Pancreas (tissue), 10 donors: ENCODE data around the gene PATL2. TPM values are rescaled to one million over a fixed set of nuclear protein-coding genes. Genes with fewer than 3 reads are reported as not detected.
"Not testable (repeated sequence)": the region's sequence is repeated elsewhere in the genome, so short reads cannot be mapped to it uniquely, and the experiment has no call there.

Source experiments
- ATAC-seq, 4 donors: fragments of 200-7000 bp; cut with Tn5 transposase; one replicate each; pipeline versions ENCODE4 v1.8.0 to v1.9.1; 2020; ENCODE audit warnings: mild to moderate bottlenecking in 4 of 4, moderate library complexity in 4 of 4
- DNase-seq, 6 donors: peaks; one replicate each; pipeline ENCODE4 v3.0.0-alpha.2; 2020
- FAIRE-seq: peaks from 2 replicates; lab custom pipeline; 2012; peaks lifted over from hg19 to GRCh38; lab: Jason Lieb, UNC
- H3K27ac ChIP-seq, 4 donors: fragments of 200-600 bp; sonication (generic); 1 replicate in 3 of 4; 2 replicates in 1 of 4; pipeline versions ENCODE4 v1.5.0 to v1.8.0; 2020
- H3K27me3 ChIP-seq, 4 donors: fragments of 200-600 bp; one replicate each; pipeline ENCODE4 v1.8.0; 2021
- H3K36me3 ChIP-seq, 3 donors: fragments of 200-600 bp; sonication (generic) in 1 of 3; one replicate each; pipeline versions ENCODE4 v1.5.0 to v1.8.0; 2020 to 2021
- H3K4me1 ChIP-seq, 3 donors: fragments of 200-600 bp; one replicate each; pipeline ENCODE4 v1.8.0; 2021
- H3K4me3 ChIP-seq, 4 donors: fragments of 200-600 bp; sonication (generic) in 2 of 4; one replicate each; pipeline versions ENCODE4 v1.5.0 to v1.8.0; 2020 to 2021
- H3K9me3 ChIP-seq, 4 donors: fragments of 200-600 bp; one replicate each; pipeline ENCODE4 v1.8.0; 2021
- CTCF ChIP-seq, 4 donors: fragments of 200-600 bp; sonication (generic) in 3 of 4; IDR thresholded peaks; one replicate each; pipeline versions ENCODE4 v1.5.0 to v1.8.0; 2021; ENCODE audit warnings: antibody characterized with exemption in 4 of 4
- WGBS, 2 donors: extraction: QIAGEN DNeasy Blood & Tissue Kit; methylation state at CpG; one replicate each; pipeline ENCODE4 v1.1.7; 2013; 5-methylcytosine and 5-hydroxymethylcytosine counted together
- intact Hi-C, 3 donors: fragments of 100-400 bp; cut with DNase I; formaldehyde crosslinking; loops; one replicate each; pipeline versions ENCODE4 v1.11.1 to v1.14.2; 2022
- polyA plus RNA-seq, 2 donors: library from polyadenylated mRNA; stranded (reverse); fragments of 200-250 nt; gene quantifications; one replicate each; pipeline ENCODE4 v1.2.3, GENCODE V29; 2013
- total RNA-seq, 6 donors: library from RNA; stranded (reverse); fragmentation: NEBNext Ultra II Directional in 4 of 6; extraction: Animal tissue kit (Norgen Biotek cat#: 25700) in 4 of 6; gene quantifications; one replicate each; pipeline versions ENCODE4 v1.2.1 to v1.2.4, GENCODE V29; 2021 to 2023
- donor health status: healthy with polysubstance abuse.
- donor health status: DM: no; HTN: no; CAD: no; lungs with moderate emphysema.
- donor health status: DM: no; HTN: no; CAD: no.
- donor health status: control.
- donor health status: control.
- donor health status: Bipolar disorder and iron deficiency.
- donor health status: DM: yes; HTN: yes; CAD: no.
- donor health status: DM: no; HTN: no; CAD: no.
- donor health status: DM: no; HTN: no; CAD: no.
- donor health status: DM: yes; HTN: yes; CAD: no.

The PATL2 gene
- total and polyA plus RNA-seq, 8 donors: 0.24 to 1.6 (median 0.63) TPM

- peak overlapping the region in 2 of 4 donors; percentile 96 to 97 for H3K27ac ChIP-seq
- 76 to 78% methylated on average over 7 of the region's 7 CpGs for WGBS, 2 donors
- intact Hi-C loops: no loop called here
- H3K36me3 ChIP-seq: no peaks in the 10 kb centered on the region
- H3K4me3 ChIP-seq: no peak overlapping the region
- FAIRE-seq (no peak), DNase-seq (no peak), ATAC-seq (no peak)
- H3K27me3 ChIP-seq: no peaks in the 10 kb centered on the region
- H3K9me3 ChIP-seq: no peaks in the 10 kb centered on the region
- no peak for TF ChIP-seq CTCF (IDR thresholded peaks at IDR 0.05)
- H3K4me1 ChIP-seq: peaks cover 0 to 19% (median 0%) of the 10 kb centered on the region in 3 donors
These were observed 15.0 kb upstream of the PATL2 start for GRCh38 chr15:44726136-44726535.

GRCh38 chr15:44722011-44722410 is 10.9 kb upstream of the PATL2 start:
- H3K27ac ChIP-seq: no peak overlapping the region
- DNase-seq (no peak), ATAC-seq (no peak), FAIRE-seq (no peak)
- no peak overlapping the region for H3K4me3 ChIP-seq
- no peaks in the 10 kb centered on the region for H3K27me3 ChIP-seq
- WGBS, 2 donors: 69 to 80% methylated on average over 2 of the region's 2 CpGs
- peaks cover 4 to 14% (median 5%) of the 10 kb centered on the region in 3 donors for H3K36me3 ChIP-seq
- no peaks in the 10 kb centered on the region for H3K9me3 ChIP-seq
- no peaks in the 10 kb centered on the region for H3K4me1 ChIP-seq
- intact Hi-C loops: no loop called here
- no peak for TF ChIP-seq CTCF (IDR thresholded peaks at IDR 0.05)

GRCh38 chr15:44720460-44721176 is 9.5 kb upstream of the PATL2 start:
- DNase-seq: no peak
- Histone ChIP-seq H3K27ac (no peak overlapping the region), H3K36me3 (peaks cover 6 to 28% (median 12%) of the 10 kb centered on the region in 3 donors), H3K9me3 (no peaks in the 10 kb centered on the region), H3K4me1 (no peaks in the 10 kb centered on the region), H3K4me3 (no peak overlapping the region), H3K27me3 (no peaks in the 10 kb centered on the region)
- no peak for ATAC-seq
- no peak for TF ChIP-seq CTCF (IDR thresholded peaks at IDR 0.05)
- intact Hi-C loops: no loop called here
- 70 to 77% methylated on average over 4 of the region's 4 CpGs for WGBS, 2 donors
- FAIRE-seq: no peak

GRCh38 chr15:44720000-44720435 is 8.9 kb upstream of the PATL2 start:
- intact Hi-C loops, H3K4me1 ChIP-seq, DNase-seq, H3K4me3 ChIP-seq, FAIRE-seq, H3K9me3 ChIP-seq, H3K27me3 ChIP-seq, H3K27ac ChIP-seq: not testable (repeated sequence)
- peaks cover 6 to 32% (median 12%) of the 10 kb centered on the region in 3 donors for H3K36me3 ChIP-seq
- WGBS, 2 donors: 91 to 92% methylated on average over 8 of the region's 8 CpGs
- ATAC-seq: peak in 1 of 4 donors; percentile 12

GRCh38 chr15:44719293-44719999 is 8.3 kb upstream of the PATL2 start:
- DNase-seq (no peak), ATAC-seq (peak; percentile 18 to 49 (median 48)), FAIRE-seq (no peak)
- Histone ChIP-seq H3K4me1 (peaks cover 0 to 2% (median 0%) of the 10 kb centered on the region in 3 donors), H3K27ac (no peak overlapping the region), H3K27me3 (no peaks in the 10 kb centered on the region), H3K9me3 (no peaks in the 10 kb centered on the region), H3K36me3 (peaks cover 6 to 32% (median 12%) of the 10 kb centered on the region in 3 donors), H3K4me3 (no peak overlapping the region)
- 74 to 76% methylated on average over 4 of the region's 4 CpGs for WGBS, 2 donors
- no peak for TF ChIP-seq CTCF (IDR thresholded peaks at IDR 0.05)
- intact Hi-C loops: no loop called here
